Heart right ventricle (tissue), 16 donors: ENCODE measurements around the gene MFSD12. TPM values are rescaled to one million over a fixed set of nuclear protein-coding genes. Genes with fewer than 3 reads are reported as not detected.
A peak's percentile ranks its signal among the peaks of the same experiment; 100 is the strongest.

Source experiments
- ATAC-seq, 8 donors: fragments of 200-7000 bp; cut with Tn5 transposase; one replicate each; pipeline ENCODE4 v1.9.1; 2020; ENCODE audit warnings: mild to moderate bottlenecking in 8 of 8, moderate library complexity in 8 of 8, moderate number of reproducible peaks in 1 of 8
- DNase-seq, 2 donors: peaks; one replicate each; pipeline ENCODE4 v3.0.0-alpha.2; 2020
- H3K27ac ChIP-seq, 10 donors: fragments of 200-600 bp; sonication (generic) in 2 of 10; one replicate each; pipeline versions ENCODE4 v1.5.0 to v1.8.0; 2020 to 2022; ENCODE audit warnings: mild to moderate bottlenecking in 3 of 10
- H3K27me3 ChIP-seq, 7 donors: fragments of 200-600 bp; one replicate each; pipeline ENCODE4 v1.8.0; 2021 to 2022; ENCODE audit warnings: mild to moderate bottlenecking in 2 of 7
- H3K36me3 ChIP-seq, 9 donors: fragments of 200-600 bp; sonication (generic) in 1 of 9; one replicate each; pipeline versions ENCODE4 v1.5.0 to v1.8.0; 2020 to 2022; ENCODE audit warnings: mild to moderate bottlenecking in 2 of 9
- H3K4me1 ChIP-seq, 9 donors: fragments of 200-600 bp; sonication (generic) in 1 of 9; one replicate each; pipeline versions ENCODE4 v1.5.0 to v1.8.0; 2020 to 2022; ENCODE audit warnings: mild to moderate bottlenecking in 4 of 9
- H3K4me3 ChIP-seq, 10 donors: fragments of 200-600 bp; sonication (generic) in 2 of 10; one replicate each; pipeline versions ENCODE4 v1.5.0 to v1.8.0; 2020 to 2022; ENCODE audit warnings: mild to moderate bottlenecking in 7 of 10, moderate library complexity in 2 of 10
- H3K9me3 ChIP-seq, 11 donors: fragments of 200-600 bp in 10 of 11; sonication (generic) in 2 of 11; one replicate each; pipeline versions ENCODE4 v1.5.0 to v1.8.0; 2013 to 2022; ENCODE audit warnings: mild to moderate bottlenecking in 2 of 11, control low read depth in 1 of 11, moderate library complexity in 1 of 11
- WGBS, 2 donors: extraction: QIAGEN DNeasy Blood & Tissue Kit; methylation state at CpG; one replicate each; pipeline ENCODE4 v1.1.7; 2013; ENCODE audit warnings: inconsistent platforms in 1 of 2; 5-methylcytosine and 5-hydroxymethylcytosine counted together
- intact Hi-C, 10 donors: fragments of 100-400 bp; cut with DNase I; formaldehyde crosslinking; loops; one replicate each; pipeline versions ENCODE4 v1.11.1 to v1.14.2; 2022
- long read RNA-seq, 3 donors: library from polyadenylated mRNA; unstranded; transcript quantifications; one replicate each; pipeline ENCODE4 v2.0.0, GENCODE V29; 2020 to 2021
- polyA plus RNA-seq, 2 donors: library from polyadenylated mRNA; stranded (reverse); fragments of 200-250 nt; gene quantifications; one replicate each; pipeline ENCODE4 v1.2.3, GENCODE V29; 2013
- total RNA-seq, 10 donors: library from RNA; stranded (reverse); fragmentation: NEBNext Ultra II Directional in 3 of 10; extraction: Animal tissue kit (Norgen Biotek cat#: 25700) in 3 of 10; gene quantifications; one replicate each; pipeline versions ENCODE4 v1.2.1 to v1.2.4, GENCODE V29; 2021 to 2023
- TF ChIP-seq, protein P1 (sequence below), 9 donors: fragments of 200-600 bp; sonication (generic) in 2 of 9; IDR thresholded peaks; one replicate each; pipeline versions ENCODE4 v1.5.0 to v1.8.0; 2021 to 2022; ENCODE audit warnings: antibody characterized with exemption in 9 of 9, mild to moderate bottlenecking in 5 of 9, moderate library complexity in 1 of 9
- donor health status: Arrhythmogenic right ventricular cardiomyopathy.
- donor health status: ischemic (EF 13 %, LVEDD 7.1; RV severe dilation, severe dysfunction).
- donor health status: healthy with polysubstance abuse.
- donor health status: DM: no; HTN: yes; CAD: no.
- donor health status: DM: no; HTN: no; CAD: no.
- donor health status: ischemic (EF 25% LVEDD 6.9; RV normal size, moderate dysfunction).
- donor health status: ischemic (EF 25% LVEDD 5.7; RV mildly dilated, moderate dysfunction).
- donor health status: healthy.
- donor health status: DM: yes; HTN: yes; CAD: no.
- donor health status: Ischemic cardiomyopathy.
- donor health status: ischemic (EF 35%, LVEDD 5.7; RV mildly dilated, moderate dysfunction).
- donor health status: nonischemic (EF 11% LVEDD 7.7; RV severe dilation, severe dysfunction).
- donor health status: DM: yes; HTN: yes; CAD: no.
- donor health status: PGD.
- donor health status: ischemic (EF 29% LVEDD 5.4; RV normal size, mild dysfunction).
- donor health status: nonischemic (EF 23%, LVEDD 6.1; RV moderate dilation, normal function).

The MFSD12 gene
- total RNA-seq (10 to 100 TPM; 11.6 to 41.3 (median 21.0) TPM), polyA plus RNA-seq (10 to 100 TPM; 24.3 to 43.2 TPM)
- long read RNA-seq, donor 1, partial matches to known transcripts = 6 of 19 reads
- long read RNA-seq, donor 1, other reads (novel, unspliced or antisense) = 12 of 19 reads
- long read RNA-seq, donor 2, partial matches to known transcripts = 3 of 20 reads
- long read RNA-seq, donor 2, other reads (novel, unspliced or antisense) = 11 of 20 reads
- long read RNA-seq, donor 3, transcript MFSD12-201 (10 exons, 2,124 nt) = major isoform, 17 of 70 reads
- long read RNA-seq, donor 3, partial matches to known transcripts = 35 of 70 reads
- long read RNA-seq, donor 3, other reads (novel, unspliced or antisense) = 18 of 70 reads

DNA sequence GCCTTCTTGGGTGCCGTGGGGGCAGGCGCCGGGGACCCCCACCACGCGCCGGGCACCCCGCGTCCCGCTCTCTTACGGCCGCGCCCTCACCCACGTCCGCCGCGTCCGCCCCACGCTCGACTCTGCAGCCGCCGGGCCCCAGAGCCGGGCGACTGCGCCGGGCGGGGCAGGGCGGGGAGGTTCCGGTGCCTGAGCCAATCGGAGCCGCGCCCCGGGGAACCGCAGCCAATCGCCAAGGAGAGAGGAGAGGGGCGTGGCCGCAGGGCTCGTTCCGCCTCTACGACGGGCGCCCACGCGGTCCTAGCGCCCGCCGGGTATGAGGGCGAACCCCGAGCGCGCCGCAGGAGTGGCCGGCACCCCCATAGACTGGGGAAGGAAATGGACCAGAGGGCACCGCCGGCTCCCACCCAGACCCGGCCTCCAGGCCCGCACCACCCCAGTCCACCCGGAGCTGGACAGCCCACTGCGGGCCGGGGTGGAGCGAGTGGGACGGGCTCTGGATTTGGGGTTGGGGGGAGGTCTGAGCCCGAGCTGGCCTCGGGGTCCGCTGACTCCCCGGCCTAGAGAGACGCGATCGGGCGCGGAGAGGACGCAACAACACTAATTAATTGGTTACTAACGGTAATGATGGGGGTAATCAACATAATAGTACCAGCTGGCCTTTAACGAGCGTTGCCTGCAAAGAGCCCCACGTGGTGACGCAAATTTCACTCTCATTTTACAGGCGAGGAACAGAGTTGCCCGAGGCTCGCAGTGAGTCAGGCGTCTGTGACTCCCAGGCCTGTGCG, at the start of gene MFSD12:
Gene MFSD12 (minus strand): TSS at position 126 of the 788 bp plus-strand sequence. CDS start 183 bp downstream, outside the sequence.
- no peaks in the 10 kb centered on the region for H3K36me3 ChIP-seq
- intact Hi-C loops = loop anchor here in 5 of 10 donors (1.0 to 10.0 kb wide), 2 partner anchors 15 to 147 kb away; partner anchors contain the start of genes HMG20B (in 3 of the 5), PIP5K1C (in 3 of the 5) and TJP3 (in 3 of the 5)

DNA sequence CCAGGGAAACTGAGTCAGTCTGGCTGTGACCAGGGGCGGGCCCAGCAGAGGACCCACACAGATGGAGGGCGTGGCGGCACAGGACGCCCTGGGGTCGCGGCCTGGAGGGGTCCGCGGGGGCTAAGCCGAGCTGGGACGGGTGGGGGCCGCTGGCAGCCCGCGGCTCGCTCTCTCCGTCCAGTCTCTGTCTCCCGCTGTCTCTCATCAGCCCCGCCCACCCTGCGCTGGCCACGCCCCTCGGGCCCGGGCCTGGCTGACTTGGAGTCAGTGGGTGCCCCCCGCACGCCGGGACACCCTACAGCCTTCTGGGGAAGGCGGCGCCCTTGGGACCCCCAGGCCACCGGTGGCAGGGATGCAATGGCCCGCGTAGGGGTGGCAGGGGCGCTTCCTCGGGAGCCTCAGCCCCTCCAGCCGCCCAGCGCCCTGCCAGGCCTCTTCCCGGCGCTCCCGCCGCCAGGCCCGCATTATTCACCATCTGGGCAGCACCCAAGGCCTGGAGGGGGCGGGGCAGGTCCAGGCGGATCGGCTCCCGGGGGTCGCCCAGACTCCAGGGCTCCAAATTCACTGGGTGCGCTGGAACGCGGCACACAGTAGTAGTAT, 49.4 kb upstream of the MFSD12 start, which contains the start of gene TBXA2R:
Gene TBXA2R (minus strand): TSS at position 186 of the 600 bp plus-strand sequence. CDS start 6,241 bp downstream, outside the sequence.
- peaks cover 0 to 28% (median 5%) of the 10 kb centered on the region in 7 donors for H3K27me3 ChIP-seq
- intact Hi-C loops = no loop called here
- DNase-seq = peak; percentile 77 to 84
- peaks cover 0 to 16% (median 7%) of the 10 kb centered on the region in 9 donors for H3K36me3 ChIP-seq
- H3K27ac ChIP-seq = peak within 1 kb of the TSS; percentile 85 to 95 (median 91)
- no peaks in the 10 kb centered on the region for H3K9me3 ChIP-seq
- 2% methylated on average over 42 to 46 of the region's 46 CpGs for WGBS, 2 donors
- peaks cover 10 to 73% (median 51%) of the 10 kb centered on the region in 9 donors for H3K4me1 ChIP-seq
- peak within 1 kb of the TSS; percentile 37 to 67 (median 60) for H3K4me3 ChIP-seq
- peak; percentile 36 to 70 (median 59) for ATAC-seq
- TF ChIP-seq, protein P1, sequence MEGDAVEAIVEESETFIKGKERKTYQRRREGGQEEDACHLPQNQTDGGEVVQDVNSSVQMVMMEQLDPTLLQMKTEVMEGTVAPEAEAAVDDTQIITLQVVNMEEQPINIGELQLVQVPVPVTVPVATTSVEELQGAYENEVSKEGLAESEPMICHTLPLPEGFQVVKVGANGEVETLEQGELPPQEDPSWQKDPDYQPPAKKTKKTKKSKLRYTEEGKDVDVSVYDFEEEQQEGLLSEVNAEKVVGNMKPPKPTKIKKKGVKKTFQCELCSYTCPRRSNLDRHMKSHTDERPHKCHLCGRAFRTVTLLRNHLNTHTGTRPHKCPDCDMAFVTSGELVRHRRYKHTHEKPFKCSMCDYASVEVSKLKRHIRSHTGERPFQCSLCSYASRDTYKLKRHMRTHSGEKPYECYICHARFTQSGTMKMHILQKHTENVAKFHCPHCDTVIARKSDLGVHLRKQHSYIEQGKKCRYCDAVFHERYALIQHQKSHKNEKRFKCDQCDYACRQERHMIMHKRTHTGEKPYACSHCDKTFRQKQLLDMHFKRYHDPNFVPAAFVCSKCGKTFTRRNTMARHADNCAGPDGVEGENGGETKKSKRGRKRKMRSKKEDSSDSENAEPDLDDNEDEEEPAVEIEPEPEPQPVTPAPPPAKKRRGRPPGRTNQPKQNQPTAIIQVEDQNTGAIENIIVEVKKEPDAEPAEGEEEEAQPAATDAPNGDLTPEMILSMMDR (IDR thresholded peaks at IDR 0.05) = no peak

More for the DNA sequence above, at the start of gene MFSD12:
- WGBS, 2 donors = 0 to 1% methylated on average over 68 to 81 of the region's 81 CpGs
- ATAC-seq (peak; percentile 97 to 99 (median 98)), DNase-seq (peak; percentile 94 to 95)
- H3K9me3 ChIP-seq = no peaks in the 10 kb centered on the region
- H3K4me3 ChIP-seq = peak within 1 kb of the TSS; percentile 62 to 96 (median 89)
- TF ChIP-seq, protein P1 (IDR thresholded peaks at IDR 0.05) = no peak
- H3K27me3 ChIP-seq = no peaks in the 10 kb centered on the region
- peaks cover 10 to 52% (median 49%) of the 10 kb centered on the region in 9 donors for H3K4me1 ChIP-seq
- peak within 1 kb of the TSS in 9 of 10 donors; percentile 54 to 90 (median 81) for H3K27ac ChIP-seq

DNA sequence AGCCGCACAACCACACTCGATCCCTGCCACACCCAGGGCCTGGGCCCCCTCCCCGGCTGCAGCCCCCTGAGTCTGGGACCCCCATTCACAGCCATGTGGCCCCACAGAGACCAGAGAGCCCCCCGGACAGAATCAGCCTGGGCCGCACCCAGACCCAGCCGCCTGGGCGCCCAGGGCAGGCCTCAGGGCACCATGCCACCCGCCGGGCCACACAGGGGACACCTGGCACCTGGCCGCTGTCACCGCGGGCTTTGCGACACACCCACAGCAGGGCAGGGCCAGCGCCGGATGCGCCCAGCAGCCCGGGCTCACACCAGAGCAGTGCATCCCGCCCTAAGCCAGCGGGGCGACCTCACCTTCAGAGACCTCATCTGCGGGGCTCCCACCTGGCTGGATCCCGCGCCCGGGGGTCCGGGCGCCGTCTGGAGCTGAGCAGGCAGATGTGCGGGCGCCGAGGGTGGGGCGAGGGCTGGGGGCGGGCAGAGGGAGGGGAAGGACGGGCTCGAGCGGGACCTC, 48.8 kb upstream of the MFSD12 start:
- 12% methylated on average over 35 of the region's 35 CpGs for WGBS, 2 donors
- Histone ChIP-seq H3K36me3 (peaks cover 0 to 11% (median 2%) of the 10 kb centered on the region in 9 donors), H3K27ac (peak overlapping the region; percentile 85 to 95 (median 91)), H3K4me3 (peak overlapping the region; percentile 37 to 67 (median 60)), H3K9me3 (no peaks in the 10 kb centered on the region), H3K4me1 (peaks cover 10 to 73% (median 51%) of the 10 kb centered on the region in 9 donors), H3K27me3 (peaks cover 0 to 28% (median 5%) of the 10 kb centered on the region in 7 donors)
- DNase-seq (no peak), ATAC-seq (peak in 3 of 8 donors; percentile 15 to 26 (median 25))
- TF ChIP-seq, protein P1 (IDR thresholded peaks at IDR 0.05) = no peak
- intact Hi-C loops = no loop called here
